HEK293 (cell line): ENCODE measurements around the gene GALNTL6.

ENCODE experiments used
- CTCF ChIA-PET: fragments of 350-600 bp; formaldehyde crosslinking; extraction: SDS; loops from one replicate; lab custom pipeline; 2021; ENCODE audit warnings: antibody characterized with exemption; lab: Yijun Ruan, JAX
- POLR2A ChIA-PET: fragments of 300-600 bp; formaldehyde crosslinking; extraction: SDS; loops from one replicate; lab custom pipeline; 2020; ENCODE audit warnings: antibody characterized with exemption, inconsistent platforms; lab: Yijun Ruan, JAX
- H3K27ac ChIP-seq: fragments of 200-500 bp; sonication (Bioruptor generic); 2 replicates; pipeline ENCODE4 v1.5.1; 2014; ENCODE audit warnings: low read depth, low read length, control low read depth, inconsistent platforms; ENCODE audit errors: extremely low read depth
- H3K36me3 ChIP-seq, 2 experiments: fragments of 200-500 bp in 1 of 2; sonication (Bioruptor generic) in 1 of 2; 1 replicate in 1 of 2; 2 replicates in 1 of 2; pipeline ENCODE4 v1.5.1; 2014 to 2017; ENCODE audit warnings: inconsistent platforms in 2 of 2, low read length in 2 of 2; ENCODE audit not compliant: control insufficient read depth in 2 of 2, insufficient read depth in 1 of 2
- H3K4me1 ChIP-seq: fragments of 200-500 bp; sonication (Bioruptor generic); 2 replicates; pipeline ENCODE4 v1.5.1; 2014; ENCODE audit warnings: mild to moderate bottlenecking, low read length, inconsistent platforms; ENCODE audit not compliant: control insufficient read depth, insufficient read depth
- H3K4me3 ChIP-seq: 2 replicates; pipeline ENCODE4 v1.5.1; 2011; ENCODE audit warnings: low read depth, mild to moderate bottlenecking, control low read depth, low read length, moderate library complexity
- H3K9me3 ChIP-seq: fragments of 200-500 bp; sonication (Bioruptor generic); 2 replicates; pipeline ENCODE4 v1.5.1; 2014; ENCODE audit warnings: low read depth, low read length, inconsistent platforms; ENCODE audit not compliant: control insufficient read depth, insufficient read depth
- MYNN ChIP-seq: fragments of 450-650 bp; formaldehyde crosslinking; IDR thresholded peaks from 2 replicates; pipeline ENCODE4 v1.5.1; 2016; ENCODE audit warnings: missing biosample characterization, missing genetic modification characterization, borderline replicate concordance
- PRDM6 ChIP-seq: fragments of 450-650 bp; formaldehyde crosslinking; IDR thresholded peaks from 2 replicates; pipeline ENCODE4 v1.5.1; 2017; ENCODE audit warnings: missing biosample characterization, missing genetic modification characterization
- SETDB1 ChIP-seq: IDR thresholded peaks from one replicate; pipeline ENCODE4 v1.6.1; 2017; ENCODE audit warnings: mild to moderate bottlenecking, low read length, moderate library complexity, mixed read lengths; ENCODE audit not compliant: insufficient read length
- SP2 ChIP-seq: fragments of 450-650 bp; formaldehyde crosslinking; IDR thresholded peaks from 2 replicates; pipeline ENCODE4 v1.5.1; 2016; ENCODE audit warnings: missing biosample characterization, missing genetic modification characterization
- ZBTB20 ChIP-seq: fragments of 450-650 bp; formaldehyde crosslinking; IDR thresholded peaks from 2 replicates; pipeline ENCODE4 v1.5.1; 2016; ENCODE audit warnings: missing biosample characterization, missing genetic modification characterization
- ZFP41 ChIP-seq: fragments of 450-650 bp; formaldehyde crosslinking; IDR thresholded peaks from 2 replicates; pipeline ENCODE4 v1.5.1; 2016; ENCODE audit warnings: missing biosample characterization, missing genetic modification characterization, borderline replicate concordance
- ZNF10 ChIP-seq: fragments of 450-650 bp; formaldehyde crosslinking; IDR thresholded peaks from 2 replicates; pipeline ENCODE4 v1.5.1; 2017; ENCODE audit warnings: missing biosample characterization, missing genetic modification characterization
- ZNF112 ChIP-seq: fragments of 450-650 bp; formaldehyde crosslinking; IDR thresholded peaks from 2 replicates; pipeline ENCODE4 v1.5.0; 2017; ENCODE audit warnings: missing biosample characterization, missing genetic modification characterization
- ZNF174 ChIP-seq: fragments of 450-650 bp; formaldehyde crosslinking; IDR thresholded peaks from 2 replicates; pipeline ENCODE4 v1.5.0; 2017; ENCODE audit warnings: missing biosample characterization, mild to moderate bottlenecking, missing genetic modification characterization
- ZNF211 ChIP-seq: fragments of 450-650 bp; formaldehyde crosslinking; IDR thresholded peaks from 2 replicates; pipeline ENCODE4 v1.5.1; 2016; ENCODE audit warnings: low read depth, missing biosample characterization, missing genetic modification characterization
- ZNF239 ChIP-seq: fragments of 450-650 bp; formaldehyde crosslinking; IDR thresholded peaks from 2 replicates; pipeline ENCODE4 v1.5.1; 2016; ENCODE audit warnings: missing biosample characterization, missing genetic modification characterization
- ZNF362 ChIP-seq: fragments of 450-650 bp; formaldehyde crosslinking; IDR thresholded peaks from 2 replicates; pipeline ENCODE4 v1.5.1; 2016; ENCODE audit warnings: missing biosample characterization, missing genetic modification characterization
- ZNF433 ChIP-seq: fragments of 450-650 bp; formaldehyde crosslinking; IDR thresholded peaks from 2 replicates; pipeline ENCODE4 v1.5.1; 2016; ENCODE audit warnings: missing biosample characterization, missing genetic modification characterization, low read depth
- ZNF449 ChIP-seq: fragments of 450-650 bp; formaldehyde crosslinking; IDR thresholded peaks from 2 replicates; pipeline ENCODE4 v1.5.1; 2017; ENCODE audit warnings: missing biosample characterization, mild to moderate bottlenecking, missing genetic modification characterization, moderate library complexity
- ZNF501 ChIP-seq: fragments of 450-650 bp; formaldehyde crosslinking; IDR thresholded peaks from 2 replicates; pipeline ENCODE4 v1.5.1; 2016; ENCODE audit warnings: missing biosample characterization, missing genetic modification characterization
- ZNF530 ChIP-seq: fragments of 450-650 bp; formaldehyde crosslinking; IDR thresholded peaks from 2 replicates; pipeline ENCODE4 v1.5.1; 2016; ENCODE audit warnings: low read depth, missing biosample characterization, missing genetic modification characterization
- ZNF555 ChIP-seq: fragments of 450-650 bp; formaldehyde crosslinking; conservative IDR thresholded peaks from 2 replicates; pipeline ENCODE4 v1.5.1; 2017; ENCODE audit warnings: missing biosample characterization, mild to moderate bottlenecking, missing genetic modification characterization, inconsistent platforms
- ZNF677 ChIP-seq: fragments of 450-650 bp; IDR thresholded peaks from 2 replicates; pipeline ENCODE4 v1.5.0; 2018; ENCODE audit warnings: missing biosample characterization, mild to moderate bottlenecking, missing genetic modification characterization, moderate library complexity
- ZNF76 ChIP-seq: fragments of 450-650 bp; formaldehyde crosslinking; IDR thresholded peaks from 2 replicates; pipeline ENCODE4; 2016; ENCODE audit warnings: low read depth, missing biosample characterization, missing genetic modification characterization, borderline replicate concordance
- ZNF785 ChIP-seq: fragments of 450-650 bp; formaldehyde crosslinking; IDR thresholded peaks from 2 replicates; pipeline ENCODE4 v1.5.1; 2016; ENCODE audit warnings: missing biosample characterization, missing genetic modification characterization
- ZXDB ChIP-seq: fragments of 450-650 bp; formaldehyde crosslinking; IDR thresholded peaks from 2 replicates; pipeline ENCODE4 v1.5.1; 2016; ENCODE audit warnings: missing biosample characterization, missing genetic modification characterization

The GALNTL6 gene

GRCh38 chr4:172950990-172951389 is 1137.8 kb downstream of the GALNTL6 start:
- POLR2A ChIA-PET = no interaction called here
- no peaks in the 10 kb centered on the region for H3K9me3 ChIP-seq
- H3K36me3 ChIP-seq = no peaks in the 10 kb centered on the region
- H3K4me3 ChIP-seq = no peak overlapping the region
- no peak overlapping the region for H3K27ac ChIP-seq
- H3K4me1 ChIP-seq = no peaks in the 10 kb centered on the region
- no peak for TF ChIP-seq ZNF785 (tag by site-specific recombination)
- TF ChIP-seq SP2 (tag by site-specific recombination) = no peak
- no peak for TF ChIP-seq ZNF239 (tag by site-specific recombination)
- TF ChIP-seq SETDB1 = no peak
- no peak for TF ChIP-seq ZFP41 (tag by site-specific recombination)
- TF ChIP-seq ZNF449 (tag by site-specific recombination) = no peak
- TF ChIP-seq ZNF76 (tag by site-specific recombination) = no peak
- TF ChIP-seq ZNF362 (tag by site-specific recombination) = no peak
- no peak for TF ChIP-seq ZNF530 (tag by site-specific recombination)
- no peak for TF ChIP-seq ZXDB (tag by site-specific recombination)
- TF ChIP-seq ZNF211 (tag by site-specific recombination) = no peak
- TF ChIP-seq ZNF677 (tag by site-specific recombination) = no peak
- TF ChIP-seq ZNF501 (tag by site-specific recombination) = no peak
- no peak for TF ChIP-seq ZNF10
- no peak for TF ChIP-seq ZNF433 (tag by site-specific recombination)
- TF ChIP-seq ZBTB20 (tag by site-specific recombination) = no peak
- no peak for TF ChIP-seq ZNF555
- TF ChIP-seq ZNF174 (tag by site-specific recombination) = no peak
- TF ChIP-seq MYNN (tag by site-specific recombination) = no peak
- CTCF ChIA-PET = interaction anchor here (0.5 kb wide), 1 partner anchor 303 kb away, joined by 3 read pairs; no protein-coding TSS in a partner anchor

- POLR2A ChIA-PET = no interaction called here
- TF ChIP-seq PRDM6 (tag by site-specific recombination) (0 out of 2 replicates have a peak, but pooled peaks have one; percentile 19), ZNF112 (no peak)
- CTCF ChIA-PET = interaction anchor here (0.5 kb wide), 1 partner anchor 302 kb away, joined by 3 read pairs; no protein-coding TSS in a partner anchor
These were observed 1138.7 kb downstream of the GALNTL6 start for GRCh38 chr4:172951679-172952451.

More at GRCh38 chr4:172951679-172952451, 1138.7 kb downstream of the GALNTL6 start:
- no peak overlapping the region for H3K27ac ChIP-seq
- no peak overlapping the region for H3K4me3 ChIP-seq
- no peaks in the 10 kb centered on the region for H3K9me3 ChIP-seq
- H3K4me1 ChIP-seq = no peaks in the 10 kb centered on the region
- H3K36me3 ChIP-seq = no peaks in the 10 kb centered on the region
